ENCODE results near the gene AP1G2. TPM values are rescaled to one million over a fixed set of nuclear protein-coding genes. Genes with fewer than 3 reads are reported as not detected.
A peak's percentile ranks its signal among the peaks of the same experiment; 100 is the strongest.

The AP1G2 gene
- polyA plus RNA-seq, 2 of the 4 experiments (the other 2 are of a cell fraction), result 80.6 to 83.7 TPM

DNA sequence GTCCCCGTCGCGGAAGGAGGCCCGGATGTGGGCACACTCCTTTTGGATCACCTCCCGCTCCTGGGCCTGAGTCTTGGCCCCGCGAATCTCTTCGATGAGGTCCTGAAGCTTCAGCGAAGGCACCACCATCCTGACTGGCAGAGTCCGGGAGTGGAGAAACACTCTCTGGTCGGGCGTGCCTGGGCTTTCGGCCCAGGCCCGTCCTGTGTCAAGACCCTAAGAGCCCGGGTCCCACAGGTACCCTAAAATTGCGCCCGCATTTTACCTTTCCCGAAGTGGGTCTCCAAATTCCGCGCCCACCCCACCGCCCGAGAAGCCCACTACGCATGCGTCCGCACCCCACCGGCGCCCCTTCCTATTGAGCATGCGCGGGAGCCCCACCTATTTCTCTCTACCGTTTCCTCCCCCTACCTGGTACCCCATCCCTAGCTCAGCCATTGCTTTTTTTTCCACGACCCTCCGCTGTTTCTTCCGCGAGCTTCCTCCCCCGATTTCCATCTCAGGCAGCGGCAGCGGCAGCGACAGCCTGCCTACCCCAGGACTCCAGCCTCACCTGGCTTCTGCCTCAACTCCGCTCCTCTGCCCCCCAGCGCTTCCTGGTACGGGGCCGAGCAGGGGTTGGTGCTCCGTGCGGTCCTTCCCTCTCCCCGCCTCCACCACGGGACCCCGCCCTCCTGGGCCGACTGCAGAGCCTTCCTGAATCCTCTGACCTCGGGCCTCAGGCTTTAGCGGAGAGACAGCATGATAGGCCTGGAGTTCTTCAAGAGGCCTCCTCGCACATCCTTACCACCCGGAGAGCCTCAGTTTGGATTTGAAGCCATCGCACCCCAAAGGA, at the start of gene AP1G2 (continued):
- TF ChIP-seq RNF2 (IDR thresholded peaks at IDR 0.05; ENCODE audit: borderline replicate concordance, low read depth), result no peak
- no peak for TF ChIP-seq KDM1A (IDR thresholded peaks at IDR 0.05; ENCODE audit: low read depth)

DNA sequence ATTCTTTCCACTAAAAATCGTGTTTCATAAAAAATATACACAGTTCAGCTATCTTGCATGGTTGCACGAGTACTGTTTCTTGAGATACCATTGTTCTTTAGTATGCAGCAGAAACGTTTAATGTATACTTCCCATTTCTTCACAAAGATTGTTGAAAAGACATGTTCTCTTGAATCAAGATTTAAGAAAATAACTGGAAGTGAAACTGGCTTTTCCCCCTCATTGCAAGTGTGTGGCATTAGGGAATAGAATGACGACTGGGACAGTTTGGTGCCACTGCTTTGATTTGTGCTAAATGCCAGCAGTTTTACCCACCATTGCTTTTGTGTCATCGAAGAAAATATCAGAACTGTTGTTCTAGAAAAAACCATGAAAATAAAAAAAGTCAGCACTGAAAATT, 48.3 kb upstream of the AP1G2 start:
- Histone ChIP-seq H3K4me3 (no peak overlapping the region), H3K9me3 (no peaks in the 10 kb centered on the region), H3K4me2 (no peak overlapping the region), H3K27ac (no peak overlapping the region), H3K4me1 (peaks cover 11% of the 10 kb centered on the region; the same call in 2 of the 3 replicates)
- WGBS (ENCODE audit: missing lambda C conversion rate), result 25% methylated on average over 5 of the region's 5 CpGs
- DNase-seq (ENCODE audit: low read depth in 1 of 2, low spot score in 1 of 2), result no peak
- FAIRE-seq, result peak; percentile 49
- ChIA-PET POLR2A (no interaction called here), CTCF (interaction anchor here (0.6 kb wide), 1 partner anchor 388 kb away, joined by 3 read pairs; no protein-coding TSS in a partner anchor)
- TF ChIP-seq E2F6 (IDR thresholded peaks at IDR 0.05; ENCODE audit: borderline replicate concordance, low read depth) (no peak), HOXB5 (CRISPR knock-in tag; IDR thresholded peaks at IDR 0.05) (no peak)
- no peak for ATAC-seq

DNA sequence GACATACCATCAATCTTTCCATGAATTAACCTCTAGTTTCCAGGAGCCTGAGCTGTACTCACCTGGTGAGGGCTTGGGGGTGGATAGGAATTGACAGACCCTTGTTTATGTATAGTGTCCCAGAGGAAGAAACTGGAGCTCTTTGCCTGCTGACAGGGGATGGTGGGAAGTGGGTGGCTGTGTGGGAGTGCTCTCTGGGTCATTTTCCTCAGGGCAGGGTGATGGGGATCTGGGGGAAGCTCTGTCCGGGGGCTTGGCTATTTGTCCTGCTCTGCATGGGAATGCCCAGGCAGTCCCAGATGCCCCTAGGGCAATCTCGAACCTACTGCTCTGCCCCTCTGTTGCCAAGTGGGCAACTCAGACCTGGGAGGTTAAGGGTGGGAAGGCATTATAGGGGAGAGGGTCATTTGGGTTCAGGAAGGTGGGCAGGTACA, 46.8 kb upstream of the AP1G2 start:
- Histone ChIP-seq H3K4me2 (no peak overlapping the region), H3K4me3 (no peak overlapping the region), H3K9me3 (0 out of 3 replicates have a peak, but pooled peaks cover 2% of the 10 kb centered on the region), H3K4me1 (peaks cover 11% of the 10 kb centered on the region; the same call in 2 of the 3 replicates), H3K27ac (no peak overlapping the region)
- ATAC-seq (no peak), FAIRE-seq (no peak), DNase-seq (ENCODE audit: low read depth in 1 of 2, low spot score in 1 of 2) (no peak)
- ChIA-PET CTCF (interaction anchor here (0.6 to 3.5 kb wide), 5 partner anchors 9 to 315 kb away, joined by 3 to 23 read pairs (median 5); no protein-coding TSS in a partner anchor), POLR2A (no interaction called here)
- WGBS (ENCODE audit: missing lambda C conversion rate), result 15% methylated on average over 2 of the region's 2 CpGs
- no peak for TF ChIP-seq CBX8 (IDR thresholded peaks at IDR 0.05)
- TF ChIP-seq CEBPB (IDR thresholded peaks at IDR 0.05), result no peak
- no peak for TF ChIP-seq FOSB (CRISPR knock-in tag; IDR thresholded peaks at IDR 0.05)
- no peak for TF ChIP-seq E2F6 (IDR thresholded peaks at IDR 0.05; ENCODE audit: borderline replicate concordance, low read depth)
- no peak for TF ChIP-seq MYC (IDR thresholded peaks at IDR 0.05; ENCODE audit: borderline replicate concordance, low read length)
- no peak for TF ChIP-seq ZNF302 (CRISPR knock-in tag; IDR thresholded peaks at IDR 0.05)
- no peak for TF ChIP-seq NR3C1 (IDR thresholded peaks at IDR 0.05)
- TF ChIP-seq, protein P1, sequence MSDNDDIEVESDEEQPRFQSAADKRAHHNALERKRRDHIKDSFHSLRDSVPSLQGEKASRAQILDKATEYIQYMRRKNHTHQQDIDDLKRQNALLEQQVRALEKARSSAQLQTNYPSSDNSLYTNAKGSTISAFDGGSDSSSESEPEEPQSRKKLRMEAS (IDR thresholded peaks at IDR 0.05), result no peak
- TF ChIP-seq PBX3 (IDR thresholded peaks at IDR 0.05), result no peak
- TF ChIP-seq GATA3 (IDR thresholded peaks at IDR 0.05; ENCODE audit: borderline replicate concordance), result no peak
- TF ChIP-seq MAFK (IDR thresholded peaks at IDR 0.05; ENCODE audit: partially characterized antibody), result no peak
- TF ChIP-seq SMC3 (IDR thresholded peaks at IDR 0.05), result no peak
- no peak for TF ChIP-seq HOXB13 (CRISPR knock-in tag; IDR thresholded peaks at IDR 0.05; ENCODE audit: low read depth)
- no peak for TF ChIP-seq RARB (CRISPR knock-in tag; IDR thresholded peaks at IDR 0.05)
- no peak for TF ChIP-seq FOSL2 (IDR thresholded peaks at IDR 0.05)
- TF ChIP-seq FOSL2 (CRISPR knock-in tag; IDR thresholded peaks at IDR 0.05), result no peak
- TF ChIP-seq, protein P2, sequence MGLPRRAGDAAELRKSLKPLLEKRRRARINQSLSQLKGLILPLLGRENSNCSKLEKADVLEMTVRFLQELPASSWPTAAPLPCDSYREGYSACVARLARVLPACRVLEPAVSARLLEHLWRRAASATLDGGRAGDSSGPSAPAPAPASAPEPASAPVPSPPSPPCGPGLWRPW (IDR thresholded peaks at IDR 0.05), result no peak
- TF ChIP-seq CBX2 (IDR thresholded peaks at IDR 0.05; ENCODE audit: borderline replicate concordance, low read depth), result no peak
- TF ChIP-seq BCL3 (IDR thresholded peaks at IDR 0.05), result no peak
- no peak for TF ChIP-seq RCOR1 (IDR thresholded peaks at IDR 0.05; ENCODE audit: low read depth, low read length)

All from A549 (cell line).